HG03108 (cell line): ENCODE results near the gene RHOJ.

Source experiments
- ATAC-seq: cut with Tn5 transposase; IDR thresholded peaks from one replicate; pipeline ENCODE4 v1.9.1; 2021; ENCODE audit warnings: moderate library complexity; ENCODE audit not compliant: unreplicated experiment

RHOJ gene

GRCh38 chr14:63205044-63205575, 867 bp downstream of the RHOJ start:
- no peak for ATAC-seq

- no peak for ATAC-seq
These were observed 1.6 kb downstream of the RHOJ start for GRCh38 chr14:63205866-63206265.

DNA sequence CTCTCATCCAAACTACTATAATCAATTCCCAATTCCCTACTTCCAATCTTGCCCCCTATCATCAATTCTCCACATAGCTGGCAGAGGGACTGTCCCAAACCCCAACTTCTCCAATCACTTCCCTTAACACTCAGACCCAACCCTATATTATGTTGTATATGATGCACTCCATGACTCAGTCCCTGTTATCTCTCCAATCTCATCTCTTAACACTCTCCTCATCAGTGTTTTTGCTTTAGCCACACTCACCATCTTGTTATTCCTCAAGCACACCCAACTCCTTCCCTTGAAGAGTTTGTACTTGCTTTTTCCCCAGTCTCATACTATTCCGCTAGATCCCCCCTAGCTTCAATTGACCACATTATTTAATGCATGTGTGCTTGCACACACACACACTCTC, 4.9 kb downstream of the RHOJ start:
- ATAC-seq: no peak

- no peak for ATAC-seq
These were observed 6.6 kb downstream of the RHOJ start for GRCh38 chr14:63210812-63211211.

DNA sequence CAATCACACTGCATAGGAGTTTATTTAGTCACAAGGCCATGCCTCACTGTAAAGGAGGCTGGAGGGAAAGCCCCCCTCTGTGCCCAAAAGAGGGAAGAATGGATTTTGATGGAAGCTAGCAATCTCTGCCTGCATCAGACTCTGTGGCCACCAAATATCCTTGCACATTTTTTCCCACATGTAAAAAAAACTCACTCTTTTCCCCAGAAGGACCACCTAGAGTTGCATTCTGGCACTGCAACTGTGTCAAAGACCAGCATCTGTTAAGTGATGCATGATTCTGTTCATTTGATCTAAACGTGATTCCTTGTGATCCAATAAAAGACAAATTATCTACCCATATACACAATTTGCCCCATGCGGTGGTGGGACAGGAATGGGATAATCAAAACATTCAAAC, 8.0 kb downstream of the RHOJ start:
- no peak for ATAC-seq

DNA sequence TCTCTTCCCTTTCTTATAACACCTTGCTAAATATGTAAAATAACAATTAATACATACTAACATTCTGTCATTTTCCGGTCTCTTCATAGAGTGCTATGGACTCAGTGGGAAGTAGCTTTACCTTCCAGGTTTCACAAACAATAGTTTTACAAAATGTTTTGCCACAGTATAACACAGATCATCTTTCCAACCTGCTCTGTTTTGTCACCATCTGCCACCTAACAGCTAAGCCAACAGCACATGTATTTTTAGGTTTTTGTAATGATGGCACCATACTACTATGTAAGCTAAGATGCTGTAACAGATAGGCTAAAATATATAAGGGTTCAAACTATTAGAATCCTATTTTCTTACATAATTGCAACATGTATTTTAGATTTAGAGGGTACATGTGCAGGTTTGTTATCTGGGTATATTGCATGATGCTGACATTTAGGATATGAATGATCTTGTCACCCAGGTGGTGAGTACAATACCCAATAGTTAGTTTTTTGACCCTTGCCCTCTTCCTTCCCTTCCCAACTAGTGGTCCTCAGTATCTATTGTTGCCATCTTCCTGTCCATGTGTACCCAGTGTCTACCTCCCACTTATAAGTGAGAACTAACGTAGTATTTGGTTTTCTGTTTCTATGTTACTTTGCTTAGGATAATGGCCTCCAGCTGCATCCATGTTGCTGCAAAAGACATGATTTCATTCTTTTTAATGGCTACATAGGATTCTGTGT, 8.7 kb downstream of the RHOJ start:
- ATAC-seq: no peak

DNA sequence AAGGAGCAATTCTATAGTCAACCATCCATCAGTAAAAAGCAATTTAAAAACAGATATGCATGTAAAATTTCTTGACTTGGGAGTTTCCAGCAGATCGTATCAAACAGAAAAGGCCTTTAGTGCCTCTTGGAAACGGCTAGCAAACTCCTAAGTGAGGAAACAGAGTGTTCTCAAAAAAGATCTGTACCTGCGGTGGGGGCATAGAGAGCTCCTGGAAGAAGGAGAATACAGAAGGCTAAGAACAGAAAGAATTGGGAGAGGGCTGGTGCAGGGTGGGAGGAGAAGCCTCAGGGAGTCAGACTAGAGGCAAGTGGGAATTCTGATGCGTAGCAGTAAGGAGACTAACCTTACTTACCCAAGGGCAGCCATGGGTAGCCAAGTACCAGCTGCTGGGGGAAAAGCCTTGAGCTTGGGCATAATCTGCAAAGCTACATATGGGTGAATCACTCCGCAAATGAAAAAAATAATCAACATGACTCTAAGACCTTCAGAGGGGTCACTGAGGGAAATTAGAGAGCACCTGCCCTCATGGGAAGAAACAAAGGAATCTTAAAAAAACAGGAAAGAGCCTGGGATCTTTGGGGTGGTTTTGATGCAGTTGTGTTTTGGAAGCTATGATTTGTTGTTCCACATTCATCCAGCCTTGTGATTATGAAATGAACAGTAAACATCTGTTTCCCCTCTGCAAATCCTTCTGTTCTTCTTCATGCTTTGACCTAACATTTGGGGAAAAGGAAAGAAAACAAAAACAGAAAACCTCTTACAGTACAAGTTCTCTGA, 10.4 kb downstream of the RHOJ start:
- ATAC-seq: no peak

DNA sequence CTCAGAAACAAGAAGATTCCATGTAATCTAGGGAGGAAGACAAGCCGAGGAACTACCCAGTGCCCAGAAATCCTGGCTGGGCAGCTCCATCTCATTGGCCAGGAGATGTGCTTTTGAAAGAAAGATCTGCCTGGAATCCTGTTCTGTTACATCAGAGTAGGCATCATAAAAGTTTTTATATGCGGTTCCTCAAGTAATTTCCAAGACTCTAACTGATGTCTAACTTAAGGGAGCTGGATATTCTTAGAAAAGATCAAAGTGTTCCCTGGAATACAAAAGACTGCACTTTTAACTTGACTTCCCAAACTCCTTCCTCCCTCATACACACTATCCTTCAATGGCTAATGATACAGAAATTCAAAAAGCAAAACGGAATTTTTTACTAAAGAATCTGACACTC, 16.3 kb downstream of the RHOJ start:
- ATAC-seq: no peak

- no peak for ATAC-seq
These were observed 19.4 kb downstream of the RHOJ start for GRCh38 chr14:63223596-63223995.

DNA sequence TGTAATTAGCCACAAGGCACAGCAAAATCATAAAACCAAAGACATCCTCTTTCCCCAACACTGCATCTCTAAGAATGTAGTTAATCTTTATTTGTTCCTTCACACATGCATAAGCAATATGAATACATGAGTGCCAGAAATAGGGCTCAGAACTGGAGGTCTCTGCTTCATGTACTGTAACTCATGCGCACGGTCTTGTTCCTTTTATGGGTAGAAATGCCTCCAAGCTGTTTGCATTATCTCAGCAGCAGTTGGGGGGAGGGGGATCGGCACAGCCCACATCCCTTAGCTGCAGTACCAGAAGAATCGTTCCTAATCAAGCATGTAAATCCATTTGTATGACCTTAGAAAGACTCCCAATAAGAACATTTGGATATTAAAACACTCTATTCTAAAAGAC, 20.0 kb downstream of the RHOJ start:
- ATAC-seq: no peak

DNA sequence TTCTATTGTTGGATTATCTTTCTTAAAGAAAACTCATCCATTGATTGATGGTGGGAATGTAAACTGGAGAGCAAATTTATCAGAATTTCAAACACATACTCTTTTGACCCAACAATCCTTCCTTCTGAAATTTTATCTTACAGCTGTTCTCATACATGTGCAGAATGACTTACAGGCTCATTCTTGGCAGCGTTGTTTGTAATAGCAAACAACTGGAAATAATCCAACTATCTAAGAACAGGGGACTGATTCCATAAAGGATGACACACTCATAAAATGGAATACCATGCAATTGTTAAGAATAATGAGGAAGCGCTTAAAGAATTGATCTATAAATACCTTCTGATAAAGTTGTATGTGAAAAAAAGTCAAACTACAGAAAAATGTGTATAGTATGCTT, 24.0 kb downstream of the RHOJ start:
- no peak for ATAC-seq

- no peak for ATAC-seq
These were observed 25.3 kb downstream of the RHOJ start for GRCh38 chr14:63229330-63230059.

DNA sequence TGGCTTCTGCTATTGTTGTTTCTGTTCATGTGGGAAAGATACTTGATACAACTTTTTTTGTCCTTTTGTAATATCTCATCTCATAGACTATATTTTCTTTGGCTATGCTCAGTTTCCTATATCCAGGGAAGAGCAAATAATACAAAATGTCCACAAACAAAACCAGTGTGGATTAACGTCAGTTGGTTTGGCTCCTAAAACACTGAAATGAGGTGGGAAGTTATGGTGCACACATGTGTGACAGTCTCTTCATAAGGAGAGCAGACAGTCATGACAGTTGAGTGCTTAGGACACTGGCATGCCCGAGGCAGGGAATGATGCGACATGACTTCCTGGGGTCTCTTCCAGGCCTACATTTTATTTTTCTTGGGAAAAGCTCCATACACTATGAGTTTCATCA, 27.5 kb downstream of the RHOJ start:
- no peak for ATAC-seq

DNA sequence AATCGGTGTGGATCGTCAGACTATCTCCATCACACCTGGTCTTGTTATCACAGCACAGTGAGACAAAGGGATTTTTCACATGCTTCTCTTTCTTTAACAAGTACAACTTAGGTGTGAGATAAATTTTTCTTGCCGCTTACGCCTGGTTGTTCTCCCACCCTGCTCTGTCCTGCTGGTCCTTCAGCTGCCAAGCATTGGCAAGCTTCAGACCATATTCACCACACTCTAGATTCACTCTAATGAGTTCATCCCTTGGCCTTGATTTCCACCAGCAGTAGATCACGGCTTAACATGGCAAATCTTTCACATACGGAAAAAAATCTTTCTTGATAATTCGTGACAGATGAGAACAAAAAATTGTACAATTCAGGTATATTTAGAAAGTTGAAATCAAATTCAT, 33.5 kb downstream of the RHOJ start:
- no peak for ATAC-seq

- no peak for ATAC-seq
These were observed 36.0 kb downstream of the RHOJ start for GRCh38 chr14:63240221-63240620.

- no peak for ATAC-seq
These were observed 36.9 kb downstream of the RHOJ start for GRCh38 chr14:63241096-63241495.

- no peak for ATAC-seq
These were observed 39.4 kb downstream of the RHOJ start for GRCh38 chr14:63243646-63244045.

- ATAC-seq: no peak
These were observed 41.6 kb downstream of the RHOJ start for GRCh38 chr14:63245893-63246292.

DNA sequence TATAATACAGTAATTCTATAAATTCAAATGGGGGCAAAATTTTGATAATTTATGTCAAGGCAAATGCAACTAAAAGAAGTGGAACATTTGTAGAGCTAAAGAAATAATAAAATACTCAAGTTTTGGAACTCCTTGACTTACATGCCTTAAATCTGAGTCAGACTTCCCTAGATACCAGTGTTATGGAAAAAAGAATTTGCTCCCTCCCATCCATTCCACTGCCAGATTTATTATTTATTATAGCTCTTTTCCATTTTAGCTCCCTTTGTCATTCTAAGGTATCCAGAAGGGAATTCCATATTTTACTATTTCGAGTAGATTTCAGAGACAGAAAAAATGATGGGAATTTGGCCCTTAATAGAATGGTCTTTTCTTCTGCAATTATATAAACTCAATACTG, 44.0 kb downstream of the RHOJ start:
- no peak for ATAC-seq

GRCh38 chr14:63249092-63249491, 44.8 kb downstream of the RHOJ start:
- no peak for ATAC-seq

GRCh38 chr14:63257299-63257698, 53.1 kb downstream of the RHOJ start:
- no peak for ATAC-seq

DNA sequence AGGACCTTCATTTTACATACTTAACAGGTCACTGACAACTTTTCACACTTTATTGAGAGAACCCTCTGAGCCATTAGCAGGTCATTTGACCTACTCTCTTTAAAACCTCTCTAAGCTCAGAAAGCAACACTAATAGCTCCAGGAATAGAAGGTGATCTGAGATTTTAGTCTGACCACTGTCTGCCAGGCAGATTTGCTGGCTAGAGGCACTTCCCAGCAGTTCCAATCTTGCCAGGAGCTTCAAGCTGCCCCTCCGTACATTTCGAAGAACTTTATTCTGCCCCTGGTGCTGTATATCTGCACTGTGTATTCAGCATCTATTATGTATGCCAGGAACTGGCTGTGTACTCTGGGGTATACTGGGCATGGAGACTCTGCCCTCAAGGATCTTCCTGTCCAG, 58.2 kb downstream of the RHOJ start:
- ATAC-seq: no peak
